ENCODE measurements around the gene PITPNM3.
A peak's percentile ranks its signal among the peaks of the same experiment; 100 is the strongest.

Gene PITPNM3

DNA sequence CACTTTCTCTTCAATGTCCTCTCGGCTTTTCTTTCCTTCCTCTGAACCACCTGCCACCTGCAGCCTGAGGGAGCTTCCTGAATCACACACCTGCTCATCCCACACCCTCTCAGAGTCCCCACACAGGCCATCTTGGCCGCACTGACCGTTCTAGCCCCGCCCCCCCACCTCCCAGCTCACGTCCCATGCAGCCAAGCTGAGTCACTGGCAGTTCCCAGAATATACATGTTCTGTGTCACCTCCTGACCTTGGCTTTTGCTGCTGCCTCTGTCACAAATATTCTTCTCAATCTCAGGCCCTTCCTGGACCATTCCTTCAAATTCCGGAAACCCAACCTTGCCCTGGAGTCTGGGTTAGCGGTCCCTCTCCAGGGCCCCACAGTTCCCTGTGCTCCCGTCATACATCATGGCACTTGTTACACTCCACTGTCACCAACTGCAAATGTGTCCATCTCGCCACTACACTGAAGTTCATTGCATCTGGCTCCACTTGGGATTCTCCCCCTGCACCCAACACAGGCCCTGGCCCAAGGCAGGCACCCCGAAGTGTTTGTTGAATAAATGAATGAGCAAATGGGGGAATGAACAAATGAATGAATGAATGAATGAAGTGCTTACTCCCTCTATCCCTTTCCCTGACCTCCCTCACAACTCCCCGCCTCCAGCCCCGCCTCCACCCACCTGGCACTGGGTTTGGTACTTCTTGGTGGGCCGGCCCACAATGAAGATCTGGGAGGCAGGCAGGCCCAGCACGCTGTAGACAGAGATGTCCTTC, 99.3 kb downstream of the PITPNM3 start:
- FAIRE-seq = no peak
- no peak for DNase-seq (ENCODE audit: insufficient read length, low spot score)
- no peak for TF ChIP-seq POLR2AphosphoS5 (IDR thresholded peaks at IDR 0.05; ENCODE audit: low read depth, low read length)
- TF ChIP-seq PAX5 (IDR thresholded peaks at IDR 0.05; ENCODE audit: insufficient read depth, low read length, severe bottlenecking) = no peak
- no peak for TF ChIP-seq SPI1 (IDR thresholded peaks at IDR 0.05; ENCODE audit: low read depth, low read length)
- TF ChIP-seq TAF1 (IDR thresholded peaks at IDR 0.05; ENCODE audit: low read depth, low read length) = no peak

DNA sequence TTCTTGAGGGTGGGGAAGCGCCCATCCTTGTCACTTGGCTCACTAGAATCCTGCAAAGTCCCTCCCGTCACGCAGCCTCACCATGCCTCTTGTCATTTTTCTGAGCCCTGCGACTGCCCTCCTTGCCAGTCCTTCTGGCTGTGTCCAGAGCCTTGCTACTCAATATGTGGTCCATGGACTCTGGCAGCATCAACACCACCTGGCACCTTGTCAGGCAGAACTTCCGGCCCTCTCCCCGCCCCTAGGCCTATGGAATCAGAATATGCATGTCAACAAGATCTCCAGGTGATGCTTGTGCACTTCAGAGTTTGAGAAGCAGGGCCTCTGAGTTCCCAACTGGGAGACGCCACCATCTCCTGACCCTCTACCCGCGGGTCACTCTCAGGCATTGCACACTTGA, 100.0 kb downstream of the PITPNM3 start:
- no peak for DNase-seq (ENCODE audit: insufficient read length, low spot score)
- no peak for TF ChIP-seq POU2F2 (IDR thresholded peaks at IDR 0.05; ENCODE audit: low read depth, low read length)
- TF ChIP-seq TAF1 (IDR thresholded peaks at IDR 0.05; ENCODE audit: low read depth, low read length) = no peak
- no peak for TF ChIP-seq SPI1 (IDR thresholded peaks at IDR 0.05; ENCODE audit: low read depth, low read length)
- TF ChIP-seq POLR2AphosphoS5 (IDR thresholded peaks at IDR 0.05; ENCODE audit: low read depth, low read length) = no peak
- no peak for TF ChIP-seq PAX5 (IDR thresholded peaks at IDR 0.05; ENCODE audit: insufficient read depth, low read length, severe bottlenecking)
- TF ChIP-seq POLR2A (IDR thresholded peaks at IDR 0.05; ENCODE audit: low read depth, low read length) = no peak
- no peak for FAIRE-seq

DNA sequence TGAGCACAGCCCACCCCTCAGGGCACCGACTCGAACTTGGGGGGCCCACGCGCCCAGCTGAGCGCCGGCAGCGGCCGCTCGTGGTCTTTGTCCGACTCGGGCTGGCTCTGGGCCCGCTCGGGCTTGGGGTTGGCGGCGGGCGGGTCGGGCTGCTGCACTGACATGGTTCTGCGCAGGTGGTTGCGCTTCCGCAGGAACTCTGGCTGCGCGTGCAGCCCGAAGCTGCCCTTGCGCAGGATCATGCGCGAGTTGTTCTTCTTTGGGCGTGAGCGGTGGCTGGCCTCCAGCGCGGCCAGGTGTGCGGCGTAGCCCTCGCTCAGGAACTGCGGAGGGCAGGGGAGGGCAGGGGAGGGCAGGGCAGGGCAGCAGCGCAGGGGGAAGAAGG, 101.0 kb downstream of the PITPNM3 start:
- FAIRE-seq (peak; percentile 26), DNase-seq (ENCODE audit: insufficient read length, low spot score) (peak; percentile 60)
- TF ChIP-seq SPI1 (IDR thresholded peaks at IDR 0.05; ENCODE audit: low read depth, low read length) (no peak), PAX5 (IDR thresholded peaks at IDR 0.05; ENCODE audit: insufficient read depth, low read length, severe bottlenecking) (no peak), POLR2A (IDR thresholded peaks at IDR 0.05; ENCODE audit: low read depth, low read length) (no peak), POU2F2 (IDR thresholded peaks at IDR 0.05; ENCODE audit: low read depth, low read length) (no peak), TAF1 (IDR thresholded peaks at IDR 0.05; ENCODE audit: low read depth, low read length) (no peak), POLR2AphosphoS5 (IDR thresholded peaks at IDR 0.05; ENCODE audit: low read depth, low read length) (no peak)

DNA sequence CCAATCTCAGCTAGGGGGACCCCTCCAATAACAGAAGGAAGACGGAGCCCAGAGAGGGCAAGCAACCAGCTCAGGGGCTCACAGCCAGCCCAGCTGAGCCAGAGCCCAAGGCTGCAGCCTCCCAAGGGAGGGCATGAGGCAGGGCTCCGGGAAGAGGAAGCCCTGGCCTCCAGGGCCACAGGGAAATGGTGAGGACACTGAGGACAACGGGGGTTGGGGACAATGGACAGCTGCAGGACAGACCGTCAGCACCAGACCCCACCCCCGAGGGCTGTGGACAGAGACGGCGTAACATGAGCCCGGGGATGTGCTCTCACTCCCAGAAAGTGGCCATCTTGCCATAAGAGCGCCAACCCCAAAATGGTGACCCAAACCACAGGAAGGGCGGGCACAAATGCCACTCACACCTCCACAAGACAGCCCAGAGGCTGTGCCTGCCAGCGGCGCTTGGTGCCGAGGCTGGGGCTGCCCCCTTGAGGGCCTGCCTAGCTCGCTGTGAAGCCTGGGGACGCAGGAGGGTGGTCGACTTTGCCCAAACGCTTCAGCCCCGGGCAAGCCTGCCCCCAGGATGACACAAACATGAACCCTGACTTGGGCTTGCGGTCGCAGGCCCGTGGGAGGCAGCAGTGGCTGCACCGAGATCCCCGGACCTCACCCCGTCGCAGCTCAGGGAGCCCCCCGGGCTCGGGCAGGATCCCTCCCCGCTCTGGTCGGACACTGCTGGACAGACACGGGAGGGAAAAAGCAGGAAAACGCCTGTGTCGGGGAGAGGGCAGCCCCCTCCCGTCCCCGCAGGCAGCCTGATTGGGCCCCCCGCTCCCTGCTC, 101.6 kb downstream of the PITPNM3 start:
- no peak for TF ChIP-seq POU2F2 (IDR thresholded peaks at IDR 0.05; ENCODE audit: low read depth, low read length)
- TF ChIP-seq PAX5 (IDR thresholded peaks at IDR 0.05; ENCODE audit: insufficient read depth, low read length, severe bottlenecking) = no peak
- TF ChIP-seq POLR2A (IDR thresholded peaks at IDR 0.05; ENCODE audit: low read depth, low read length) = no peak
- TF ChIP-seq POLR2AphosphoS5 (IDR thresholded peaks at IDR 0.05; ENCODE audit: low read depth, low read length) = no peak
- TF ChIP-seq SPI1 (IDR thresholded peaks at IDR 0.05; ENCODE audit: low read depth, low read length) = no peak
- TF ChIP-seq TAF1 (IDR thresholded peaks at IDR 0.05; ENCODE audit: low read depth, low read length) = no peak
- no peak for FAIRE-seq

DNA sequence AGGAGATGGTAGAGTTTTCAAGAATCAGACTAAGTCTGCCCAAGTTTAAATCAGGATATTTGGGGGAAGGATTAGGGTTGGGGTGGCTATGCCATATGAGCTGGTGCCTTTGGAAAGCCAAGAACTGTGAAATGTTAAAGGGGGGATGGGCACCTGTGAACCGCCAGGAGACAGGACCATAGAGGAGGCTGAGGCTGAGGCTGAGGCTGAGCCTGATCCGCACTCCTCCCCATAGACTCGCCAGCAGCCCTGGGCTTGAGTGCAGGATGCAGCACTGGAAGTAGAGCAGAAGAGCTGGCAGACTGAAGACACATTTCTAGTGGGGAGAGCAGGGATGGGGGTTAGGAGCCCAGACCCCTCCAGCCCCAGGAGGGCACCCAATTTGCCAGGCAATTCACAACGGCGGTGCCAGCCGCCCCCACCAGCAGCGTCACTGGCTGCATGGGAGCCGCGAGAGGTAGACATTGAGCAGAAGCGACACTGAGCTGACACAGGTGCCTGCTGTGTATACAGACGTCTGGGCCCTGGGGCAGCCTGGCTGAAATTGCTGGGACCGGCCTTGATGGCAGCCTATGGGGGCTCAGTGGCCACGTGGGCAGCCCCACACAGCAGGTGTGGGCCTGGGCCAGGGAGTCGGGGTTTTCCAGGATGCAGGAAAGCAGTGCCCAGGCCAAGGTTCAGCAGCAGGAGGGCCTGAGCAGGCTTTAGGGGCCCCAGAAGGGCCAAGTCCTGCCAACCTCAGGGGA, 102.9 kb downstream of the PITPNM3 start:
- TF ChIP-seq PAX5 (IDR thresholded peaks at IDR 0.05; ENCODE audit: insufficient read depth, low read length, severe bottlenecking) = no peak
- TF ChIP-seq POLR2A (IDR thresholded peaks at IDR 0.05; ENCODE audit: low read depth, low read length) = no peak
- no peak for TF ChIP-seq POU2F2 (IDR thresholded peaks at IDR 0.05; ENCODE audit: low read depth, low read length)
- TF ChIP-seq POLR2AphosphoS5 (IDR thresholded peaks at IDR 0.05; ENCODE audit: low read depth, low read length) = no peak
- TF ChIP-seq TAF1 (IDR thresholded peaks at IDR 0.05; ENCODE audit: low read depth, low read length) = no peak
- no peak for TF ChIP-seq SPI1 (IDR thresholded peaks at IDR 0.05; ENCODE audit: low read depth, low read length)
- FAIRE-seq (no peak), DNase-seq (ENCODE audit: insufficient read length, low spot score) (no peak)

More for the DNA sequence above, 101.6 kb downstream of the PITPNM3 start:
- DNase-seq (ENCODE audit: insufficient read length, low spot score) = no peak

DNA sequence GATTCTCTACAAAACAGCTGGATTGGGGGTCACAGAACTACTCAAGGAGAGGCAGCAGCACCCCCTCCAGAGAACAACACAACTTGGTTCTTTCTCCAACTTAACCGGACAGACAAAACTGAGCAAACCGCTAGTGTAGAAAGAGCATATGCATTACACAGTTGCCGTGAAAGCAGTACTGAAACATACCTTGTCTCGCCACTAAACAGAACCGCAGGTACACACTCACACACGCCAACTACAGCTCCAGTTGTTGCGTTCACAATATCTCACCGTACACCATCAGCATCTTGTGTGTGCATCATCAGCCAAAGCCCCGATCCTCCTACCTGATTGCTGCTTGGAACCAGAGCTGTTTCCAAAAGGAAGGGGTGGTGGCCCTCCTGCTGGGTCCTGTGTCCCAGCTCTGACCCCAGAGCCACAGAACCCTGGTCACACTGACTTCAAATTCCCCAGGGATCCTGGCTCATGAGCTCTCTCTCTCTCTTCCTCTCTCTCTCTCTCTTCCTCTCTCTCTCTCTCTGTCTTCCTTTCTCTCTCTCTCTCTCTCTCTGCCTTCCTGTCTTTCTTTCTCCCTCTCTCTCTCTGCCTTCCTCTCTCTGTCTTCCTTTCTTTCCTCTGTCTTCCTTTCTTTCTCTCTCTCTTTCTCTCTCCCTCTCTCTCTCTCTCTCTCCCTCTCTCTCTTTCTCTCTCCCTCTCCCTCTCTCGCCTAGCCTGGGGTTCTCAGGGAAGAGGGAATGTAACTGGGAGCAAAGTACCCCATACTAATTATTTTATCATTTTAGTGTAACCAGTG, 103.7 kb downstream of the PITPNM3 start:
- no peak for TF ChIP-seq POLR2AphosphoS5 (IDR thresholded peaks at IDR 0.05; ENCODE audit: low read depth, low read length)
- no peak for TF ChIP-seq PAX5 (IDR thresholded peaks at IDR 0.05; ENCODE audit: insufficient read depth, low read length, severe bottlenecking)
- TF ChIP-seq POU2F2 (IDR thresholded peaks at IDR 0.05; ENCODE audit: low read depth, low read length) = no peak
- no peak for TF ChIP-seq SPI1 (IDR thresholded peaks at IDR 0.05; ENCODE audit: low read depth, low read length)
- no peak for TF ChIP-seq POLR2A (IDR thresholded peaks at IDR 0.05; ENCODE audit: low read depth, low read length)
- no peak for TF ChIP-seq TAF1 (IDR thresholded peaks at IDR 0.05; ENCODE audit: low read depth, low read length)
- DNase-seq (ENCODE audit: insufficient read length, low spot score) (no peak), FAIRE-seq (peak; percentile 82)

DNA sequence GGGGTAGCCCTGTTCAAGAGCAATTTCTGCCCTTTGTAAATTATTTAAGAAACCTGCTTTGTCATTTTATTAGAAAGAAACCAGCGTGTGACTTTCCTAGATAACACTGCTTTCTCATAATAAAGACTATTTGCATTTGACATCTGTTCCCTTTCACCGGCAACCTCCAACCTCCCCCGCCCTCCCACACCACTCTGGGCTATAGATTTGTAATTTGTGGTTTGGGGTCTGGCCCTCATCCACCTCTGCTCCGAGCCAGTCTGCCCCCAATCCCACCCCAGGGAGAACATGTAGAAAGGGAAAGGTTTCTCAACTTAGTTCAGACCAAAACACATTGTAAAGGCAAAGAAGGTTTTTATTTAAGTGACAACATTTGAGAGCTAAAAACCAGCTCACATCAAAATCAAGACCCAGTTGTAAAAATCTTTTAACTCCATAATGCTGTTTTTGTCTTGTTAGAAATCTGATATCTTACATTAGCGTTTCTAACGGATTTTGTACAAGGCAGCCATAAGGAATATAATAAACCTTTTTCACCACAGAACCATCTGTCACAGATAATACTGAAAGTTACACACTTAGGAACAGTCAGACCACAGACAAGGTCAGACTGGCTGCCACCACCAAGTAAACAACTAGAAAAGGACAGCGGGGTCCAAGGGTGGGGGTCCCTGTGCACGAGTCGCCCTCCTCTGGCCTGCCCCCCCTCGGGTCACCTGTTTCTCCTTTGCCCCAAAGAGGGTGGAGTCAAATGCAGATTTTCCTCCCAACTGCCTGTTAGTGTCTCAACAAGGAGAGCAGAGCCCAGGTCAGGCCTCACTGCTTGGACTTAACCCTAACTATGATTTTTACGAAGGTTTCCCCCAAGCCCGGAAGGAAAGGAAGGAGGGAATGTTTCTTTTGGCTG, 105.2 kb downstream of the PITPNM3 start:
- TF ChIP-seq POU2F2 (IDR thresholded peaks at IDR 0.05; ENCODE audit: low read depth, low read length) (no peak; the same call in 1 of the 2 replicates), SPI1 (IDR thresholded peaks at IDR 0.05; ENCODE audit: low read depth, low read length) (no peak), POLR2A (IDR thresholded peaks at IDR 0.05; ENCODE audit: low read depth, low read length) (no peak), TAF1 (IDR thresholded peaks at IDR 0.05; ENCODE audit: low read depth, low read length) (no peak), POLR2AphosphoS5 (IDR thresholded peaks at IDR 0.05; ENCODE audit: low read depth, low read length) (no peak)
- FAIRE-seq (peak; percentile 69), DNase-seq (ENCODE audit: insufficient read length, low spot score) (no peak)

DNA sequence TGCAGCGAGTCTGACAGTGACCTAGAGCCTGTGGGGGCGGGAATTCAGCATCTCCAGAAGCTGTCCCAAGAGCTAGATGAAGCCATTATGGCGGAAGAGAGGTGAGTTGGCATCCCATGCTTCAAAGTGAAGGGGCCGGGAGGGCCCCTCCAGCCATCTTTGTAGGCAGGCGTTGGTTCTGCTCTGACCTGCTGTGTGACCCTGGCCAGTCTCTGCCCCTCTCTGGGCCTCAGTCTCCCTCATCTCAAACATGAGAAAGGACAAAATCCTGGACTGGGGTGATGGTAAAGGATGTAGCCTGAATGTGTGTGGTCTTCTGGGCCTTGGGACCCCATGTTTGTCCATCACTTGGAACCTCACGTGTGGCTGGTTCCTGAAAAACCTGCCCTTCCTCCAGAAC, 107.0 kb downstream of the PITPNM3 start:
- DNase-seq (ENCODE audit: insufficient read length, low spot score) = no peak
- TF ChIP-seq SPI1 (IDR thresholded peaks at IDR 0.05; ENCODE audit: low read depth, low read length) (no peak), POU2F2 (IDR thresholded peaks at IDR 0.05; ENCODE audit: low read depth, low read length) (no peak), POLR2AphosphoS5 (IDR thresholded peaks at IDR 0.05; ENCODE audit: low read depth, low read length) (no peak), PAX5 (IDR thresholded peaks at IDR 0.05; ENCODE audit: insufficient read depth, low read length, severe bottlenecking) (no peak), POLR2A (IDR thresholded peaks at IDR 0.05; ENCODE audit: low read depth, low read length) (no peak), TAF1 (IDR thresholded peaks at IDR 0.05; ENCODE audit: low read depth, low read length) (no peak)
- FAIRE-seq = no peak
